HK-2 (cell line): ENCODE measurements around the gene BSN.
A peak's percentile ranks its signal among the peaks of the same experiment; 100 is the strongest.

ENCODE experiments used
- DNase-seq: peaks from one replicate; pipeline ENCODE4 v3.0.0-alpha.2; 2018; ENCODE audit not compliant: unreplicated experiment

BSN gene

DNA sequence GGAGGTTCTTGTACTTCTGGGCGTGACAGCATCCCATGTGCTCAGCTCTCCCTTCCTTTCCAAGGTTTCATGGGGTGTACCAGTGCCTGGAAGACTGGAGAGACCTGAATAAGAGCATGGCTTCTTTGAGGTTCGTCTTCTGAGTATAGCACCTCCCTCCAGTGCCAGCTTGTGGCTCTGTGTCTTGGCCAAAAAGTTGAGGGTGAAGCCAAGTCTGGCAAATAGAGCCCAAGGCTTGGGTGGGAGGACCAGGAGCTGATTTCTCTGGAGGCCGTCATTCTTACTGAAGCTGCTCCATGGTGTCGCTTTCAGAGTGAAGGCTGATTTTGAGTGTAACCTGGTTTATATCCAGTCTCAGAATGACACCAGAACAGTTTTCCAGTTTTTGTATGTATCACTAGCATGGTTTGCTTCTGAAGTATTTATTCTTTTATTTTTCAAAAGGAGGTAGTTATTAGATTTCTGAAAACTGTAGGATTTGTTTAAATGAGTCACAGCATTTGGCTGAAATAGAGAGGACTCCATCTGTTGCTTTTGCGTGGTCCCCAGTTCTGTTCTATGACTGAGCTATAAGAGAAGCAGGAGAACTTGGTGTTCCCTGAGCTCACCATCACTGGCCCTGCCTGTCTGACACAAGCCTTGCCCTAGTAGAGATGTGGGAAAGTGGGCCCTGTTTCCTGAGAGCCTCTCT lies 47.2 kb downstream of the BSN start:
- no peak for DNase-seq

GRCh38 chr3:49602049-49602554 lies 47.8 kb downstream of the BSN start:
- DNase-seq: no peak

GRCh38 chr3:49602877-49603411 lies 48.7 kb downstream of the BSN start:
- peak; percentile 40 for DNase-seq

DNA sequence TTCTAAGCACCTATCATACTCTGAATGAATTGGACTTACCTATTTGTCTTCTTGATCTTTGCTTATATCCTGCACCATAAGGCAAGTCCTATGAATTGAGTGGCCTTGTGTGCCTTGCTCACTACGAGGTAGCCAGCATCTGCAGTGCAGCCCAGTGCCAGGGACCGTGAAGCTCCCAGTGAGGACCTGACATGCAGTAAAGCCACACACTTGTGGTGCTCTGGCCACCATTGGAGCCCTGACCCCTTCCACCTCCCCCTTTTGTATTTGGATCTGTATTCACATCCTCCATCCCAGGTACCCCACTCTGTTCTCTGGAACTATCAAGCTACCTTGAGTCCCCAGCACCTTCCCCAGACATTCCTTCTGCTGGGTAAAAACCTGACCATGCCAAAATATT lies 52.1 kb downstream of the BSN start:
- DNase-seq: no peak

DNA sequence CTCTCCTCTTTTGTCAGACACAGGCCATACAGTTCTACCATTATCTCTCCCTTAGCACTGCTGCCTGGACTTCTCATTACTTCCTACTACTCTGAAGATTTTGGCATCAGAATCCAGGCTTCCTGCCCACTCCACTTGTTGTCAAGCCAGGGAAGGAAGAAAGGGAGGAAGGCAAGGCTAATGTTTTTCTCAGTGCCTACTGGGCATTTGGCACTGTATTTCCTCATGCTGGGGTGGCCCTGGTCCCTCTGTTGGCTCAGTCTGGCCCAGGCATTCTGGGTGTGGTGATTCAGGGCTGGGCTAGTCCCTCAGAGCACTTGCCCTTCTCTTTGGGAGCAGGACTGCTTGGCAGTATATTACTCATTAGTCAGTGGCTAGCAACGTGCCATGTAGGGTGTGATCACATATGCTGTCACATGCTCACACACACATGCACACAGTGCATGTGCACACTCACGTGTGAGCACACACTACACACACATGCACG lies 52.9 kb downstream of the BSN start:
- DNase-seq: no peak

GRCh38 chr3:49607796-49608195 lies 53.5 kb downstream of the BSN start:
- DNase-seq: no peak

DNA sequence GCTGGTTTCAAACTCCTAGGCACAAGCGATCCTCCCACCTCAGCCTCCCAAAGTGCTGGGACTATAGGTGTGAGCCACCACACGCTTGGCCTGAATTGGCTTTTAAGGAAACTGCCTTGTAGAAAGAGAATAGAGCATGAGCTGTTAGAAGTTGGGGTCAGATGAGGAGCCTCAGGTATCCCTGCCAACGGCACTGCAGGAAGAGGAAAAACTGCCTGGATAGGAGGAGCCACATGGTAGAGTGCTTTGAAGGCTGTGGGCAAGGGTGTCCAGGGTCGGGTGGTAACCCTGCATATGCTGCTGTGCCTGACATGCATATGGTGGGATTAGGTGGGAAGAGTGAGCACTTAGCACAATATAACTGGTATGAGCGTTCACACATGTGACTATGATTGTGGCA lies 55.0 kb downstream of the BSN start:
- no peak for DNase-seq

GRCh38 chr3:49609815-49610214 lies 55.5 kb downstream of the BSN start:
- DNase-seq: no peak

DNA sequence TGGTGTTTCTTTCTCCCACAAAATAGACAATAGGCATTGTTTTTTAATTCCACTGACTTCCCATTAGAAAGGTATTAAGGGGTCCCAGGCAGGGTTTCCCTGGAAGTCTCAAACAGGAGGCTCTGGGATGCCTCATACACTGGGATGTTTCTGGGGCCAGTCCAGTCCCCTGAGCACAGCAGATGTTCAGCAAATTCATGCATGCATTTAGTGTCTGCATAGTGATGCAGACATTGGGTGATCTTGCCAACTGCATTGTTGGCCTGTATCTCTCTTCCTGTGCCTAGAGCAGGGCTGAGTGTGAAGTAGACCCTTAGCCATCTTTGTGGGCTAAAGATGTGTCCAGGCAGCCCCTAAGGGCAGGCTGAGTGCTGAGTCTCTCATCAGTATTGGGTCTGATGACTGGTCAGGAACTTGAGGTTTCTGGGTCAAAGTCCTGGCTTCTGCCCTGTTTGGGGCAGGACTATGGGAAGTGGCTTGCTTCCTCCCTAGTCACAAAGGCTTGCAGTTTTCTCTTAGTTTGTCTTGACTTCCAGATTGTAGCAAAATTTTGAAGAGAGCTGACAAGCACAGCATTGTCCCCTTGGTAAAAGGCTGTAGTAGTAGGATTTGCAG lies 56.5 kb downstream of the BSN start:
- DNase-seq: no peak

DNA sequence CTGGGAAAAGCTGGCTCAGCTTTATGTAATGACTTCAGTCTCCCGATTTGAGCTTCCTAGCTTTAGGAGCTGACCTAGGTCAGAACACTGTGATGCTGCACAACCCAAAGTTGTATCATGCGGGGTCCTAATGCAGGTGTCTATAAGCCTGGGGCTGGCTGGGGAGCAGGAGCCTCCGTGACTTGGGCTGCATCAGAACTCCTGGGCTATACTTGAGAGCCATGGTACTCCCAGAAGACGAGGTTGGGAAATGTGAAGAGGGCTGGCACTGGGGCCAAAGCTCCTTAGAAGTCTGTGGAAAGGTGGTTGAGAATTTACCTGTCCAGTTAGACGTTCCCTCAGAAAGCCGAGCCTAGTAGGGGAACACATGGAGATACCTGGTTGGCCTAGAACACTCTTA lies 57.0 kb downstream of the BSN start:
- no peak for DNase-seq

DNA sequence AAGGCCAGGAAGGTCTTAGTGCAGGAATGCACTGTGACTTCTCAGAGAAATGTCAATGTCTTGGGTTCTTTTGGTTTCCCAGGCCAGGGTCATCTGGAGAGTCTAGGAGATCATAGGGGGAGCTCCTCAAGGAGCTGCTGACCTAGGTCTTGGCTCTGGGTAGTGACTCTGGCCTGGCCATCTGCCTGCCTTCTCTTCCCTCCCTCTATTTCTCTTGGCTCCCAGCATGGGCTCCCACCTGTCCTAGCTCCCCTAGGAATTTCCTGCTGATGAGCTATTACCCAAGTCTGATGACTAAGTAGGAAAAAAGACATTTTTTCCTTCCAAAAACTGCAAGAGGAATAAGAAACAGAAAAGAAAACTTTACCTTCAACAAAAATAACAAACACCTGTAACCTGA lies 57.4 kb downstream of the BSN start:
- no peak for DNase-seq

DNA sequence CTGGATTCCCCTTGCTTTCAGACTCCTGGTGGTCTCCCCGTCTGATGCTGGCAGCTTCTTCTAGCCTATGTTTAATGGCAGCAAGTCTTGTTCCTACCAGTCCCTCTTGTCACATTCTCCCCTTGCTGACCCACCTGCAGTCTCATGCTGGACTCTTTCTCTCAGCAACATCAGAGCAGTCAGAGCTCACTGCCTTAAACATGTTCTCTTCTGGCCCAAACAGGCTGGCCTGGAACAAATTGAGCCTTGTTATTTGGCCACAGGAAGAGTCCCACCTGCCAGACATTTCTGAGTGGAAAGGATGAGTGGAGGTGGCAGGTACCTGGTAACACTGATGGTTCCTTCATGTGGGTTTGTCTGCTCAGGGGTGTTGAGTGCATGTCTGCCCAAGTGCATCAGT lies 60.7 kb downstream of the BSN start:
- no peak for DNase-seq

GRCh38 chr3:49616061-49616460 lies 61.8 kb downstream of the BSN start:
- DNase-seq: no peak

DNA sequence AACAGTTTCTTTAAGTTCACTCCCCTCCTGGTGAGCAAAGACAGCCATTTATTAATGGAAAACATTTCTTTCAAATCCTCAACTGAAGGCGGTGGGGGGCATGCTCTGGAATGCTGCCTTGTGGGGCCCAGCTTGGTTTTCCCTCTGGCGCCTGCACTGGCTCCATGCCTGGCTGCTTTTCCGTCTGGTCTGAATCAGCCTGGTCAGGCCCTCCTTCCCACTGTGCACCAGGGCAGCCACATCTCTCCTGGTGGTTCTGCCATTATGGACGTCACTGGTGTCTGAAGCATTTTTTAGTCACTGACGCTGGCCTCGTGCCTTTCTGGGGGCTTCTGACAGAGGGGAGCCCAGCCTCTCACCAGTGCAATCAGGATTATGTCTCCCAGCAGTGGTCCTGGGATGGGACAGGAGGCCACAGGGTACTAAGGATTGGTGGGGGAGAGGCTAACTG lies 62.2 kb downstream of the BSN start:
- peak; percentile 71 for DNase-seq

- DNase-seq: no peak
These were observed 63.2 kb downstream of the BSN start for GRCh38 chr3:49617390-49618013.

DNA sequence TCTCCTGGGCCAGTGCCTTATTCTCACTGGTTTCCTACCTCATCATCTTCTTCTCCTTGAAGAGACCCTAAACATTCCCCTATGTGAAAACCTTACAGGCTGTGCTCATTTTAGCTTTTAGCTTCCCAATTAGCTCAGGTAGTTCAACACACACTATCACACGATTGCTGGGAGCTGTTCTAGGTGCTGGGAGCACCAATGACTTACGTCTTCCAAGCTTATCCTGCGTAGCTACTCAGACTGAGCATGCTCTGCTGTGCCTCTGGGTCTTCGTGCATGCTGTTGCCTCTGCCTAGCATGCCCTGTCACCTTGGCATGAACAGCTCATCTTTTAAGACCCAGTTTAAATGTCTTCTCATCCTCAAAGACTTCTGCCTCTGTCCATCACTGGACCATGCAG lies 64.1 kb downstream of the BSN start:
- DNase-seq: no peak

DNA sequence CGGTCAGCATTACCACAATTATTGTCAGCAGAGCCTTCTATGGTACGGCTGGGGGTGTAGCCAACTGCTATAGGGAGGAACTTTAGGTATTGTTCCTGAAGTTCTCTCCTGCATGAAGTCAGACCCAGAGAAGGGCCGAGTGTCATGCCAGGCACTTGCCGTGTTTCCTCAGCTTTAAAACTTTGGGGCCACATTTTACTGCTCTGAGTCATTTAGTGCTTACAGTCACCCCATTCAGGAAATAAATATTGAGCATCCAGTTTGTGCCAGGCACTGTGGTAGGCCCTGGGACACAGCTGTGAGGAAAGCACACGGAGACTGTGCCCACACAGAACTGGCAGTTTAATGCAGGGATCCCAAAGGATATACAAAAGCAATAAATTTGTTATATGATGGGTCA lies 65.4 kb downstream of the BSN start:
- DNase-seq: no peak

- no peak for DNase-seq
These were observed 66.5 kb downstream of the BSN start for GRCh38 chr3:49620728-49621127.

GRCh38 chr3:49623071-49623470 lies 68.8 kb downstream of the BSN start:
- DNase-seq: no peak

GRCh38 chr3:49625071-49625470 lies 70.8 kb downstream of the BSN start:
- no peak for DNase-seq

DNA sequence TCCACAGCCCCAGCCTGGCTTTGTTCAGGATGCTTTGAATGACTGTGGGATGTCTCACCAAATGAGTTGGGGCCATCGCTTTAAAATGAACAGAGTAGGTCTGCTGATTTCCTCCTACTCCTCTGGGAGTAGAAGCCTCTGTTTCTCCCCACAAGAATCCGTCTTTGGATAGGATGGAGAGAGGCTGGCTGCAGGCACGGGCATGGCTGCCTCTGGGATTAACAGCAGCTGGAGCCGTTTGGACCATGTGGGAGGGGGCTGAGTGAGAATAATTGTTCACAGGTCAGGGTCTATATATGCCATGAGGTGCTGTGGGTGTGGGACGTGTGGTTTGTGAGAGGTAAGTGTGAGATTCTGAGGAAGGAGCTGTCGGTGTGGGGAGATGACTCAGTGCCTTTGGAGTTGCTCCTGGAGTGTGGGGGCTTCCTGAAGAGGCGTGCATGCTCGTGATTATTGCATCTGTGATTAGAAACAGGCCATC lies 71.9 kb downstream of the BSN start:
- DNase-seq: no peak

DNA sequence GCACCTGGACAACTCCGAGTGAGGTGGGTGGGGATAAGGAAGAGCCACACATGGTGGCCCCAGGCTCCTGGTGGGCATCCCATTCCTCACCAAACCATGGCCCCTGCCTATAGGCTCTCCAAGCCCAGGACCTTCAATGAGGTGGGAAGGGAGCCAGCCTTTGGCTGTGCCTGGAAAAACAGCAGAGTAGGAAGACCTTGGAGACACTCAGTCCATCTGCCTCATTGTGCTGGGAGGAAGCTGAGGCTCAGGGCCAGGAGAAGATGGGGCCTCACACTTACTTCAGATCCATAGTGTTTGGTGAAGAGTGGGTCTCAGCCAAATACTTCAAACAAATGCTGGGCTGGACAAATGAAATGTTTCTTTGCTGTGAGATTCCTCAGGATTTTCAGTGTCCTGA lies 72.5 kb downstream of the BSN start:
- no peak for DNase-seq

DNA sequence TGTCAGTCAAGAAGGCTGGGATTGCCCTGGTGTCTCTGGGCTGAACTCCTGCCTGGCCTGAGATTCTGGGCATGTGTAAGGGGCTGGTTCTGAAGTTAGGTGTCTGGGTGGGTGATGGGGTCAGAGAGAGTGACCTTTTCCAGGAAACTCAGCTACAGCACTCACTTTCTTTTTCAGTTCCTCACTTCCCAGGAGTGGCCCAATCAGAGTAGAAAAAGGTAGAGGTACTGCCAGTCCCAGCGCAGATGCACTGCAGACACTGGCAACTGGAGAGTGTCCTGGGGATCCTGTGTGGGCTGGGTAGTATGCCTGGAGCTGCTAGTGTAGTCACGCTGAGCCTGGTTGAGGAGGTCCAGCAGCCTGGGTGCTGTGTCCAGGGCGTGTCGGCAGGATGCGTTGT lies 73.4 kb downstream of the BSN start:
- no peak for DNase-seq
